Gastrocnemius medialis (tissue), 4 donors: ENCODE measurements around the gene TADA3.

Source experiments
- POLR2A ChIP-seq, 2 donors: fragments of 450-650 bp; IDR thresholded peaks; one replicate each; pipeline ENCODE4 v1.6.1; 2017; ENCODE audit warnings: antibody characterized with exemption in 2 of 2, mild to moderate bottlenecking in 2 of 2, moderate library complexity in 2 of 2
- TF ChIP-seq, protein P1 (sequence below), 5 experiments: fragments of 450-650 bp in 3 of 5; fragments of 200-600 bp in 2 of 5; sonication (generic) in 2 of 5; IDR thresholded peaks in 4 of 5; conservative IDR thresholded peaks in 1 of 5; 1 replicate in 4 of 5; 2 replicates in 1 of 5; pipeline ENCODE4 v1.5.1; 2016 to 2019; ENCODE audit warnings: antibody characterized with exemption in 5 of 5, mild to moderate bottlenecking in 3 of 5, moderate library complexity in 3 of 5

DNA sequence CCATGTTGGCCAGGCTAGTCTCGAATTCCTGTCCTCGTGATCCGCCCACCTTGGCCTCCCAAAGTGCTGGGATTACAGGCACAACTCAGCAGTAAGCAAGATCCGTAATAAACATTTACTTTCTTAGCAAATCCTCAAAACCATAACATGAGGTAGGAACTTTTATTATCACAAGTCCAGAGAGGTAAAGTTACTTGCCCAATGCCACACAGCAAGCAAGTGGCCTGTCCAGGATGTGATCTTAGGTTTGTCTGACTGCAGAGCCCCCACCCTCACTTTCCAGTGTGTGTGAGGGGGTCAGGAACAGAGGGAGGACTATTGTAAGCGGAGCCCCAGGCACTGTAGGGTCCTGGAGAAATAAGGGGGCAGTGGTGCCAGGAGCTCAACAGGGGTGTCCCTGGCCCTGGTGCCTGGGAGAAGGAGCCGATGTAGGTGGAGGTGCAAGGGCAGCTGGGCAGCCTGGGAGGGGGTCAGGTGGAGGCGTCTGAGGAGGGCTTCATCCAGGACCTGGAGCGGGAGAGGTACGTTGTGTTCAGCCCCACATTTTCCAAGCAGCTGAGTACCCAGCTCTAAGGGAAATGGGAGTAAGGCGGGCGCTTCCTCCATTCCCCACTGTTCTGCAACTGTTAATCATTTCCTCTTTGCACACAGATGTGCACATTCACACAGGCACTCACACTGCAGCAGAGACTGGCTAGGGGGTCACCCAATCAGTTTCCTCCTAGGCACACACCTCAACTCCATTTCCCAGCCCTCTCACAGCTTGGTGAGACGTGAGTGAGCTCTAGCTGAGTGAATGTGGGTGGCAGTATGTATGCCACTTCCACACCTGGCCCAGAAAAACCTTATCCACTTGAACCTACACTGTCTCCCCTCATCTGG, 45.7 kb upstream of the TADA3 start:
- TF ChIP-seq, protein P1, sequence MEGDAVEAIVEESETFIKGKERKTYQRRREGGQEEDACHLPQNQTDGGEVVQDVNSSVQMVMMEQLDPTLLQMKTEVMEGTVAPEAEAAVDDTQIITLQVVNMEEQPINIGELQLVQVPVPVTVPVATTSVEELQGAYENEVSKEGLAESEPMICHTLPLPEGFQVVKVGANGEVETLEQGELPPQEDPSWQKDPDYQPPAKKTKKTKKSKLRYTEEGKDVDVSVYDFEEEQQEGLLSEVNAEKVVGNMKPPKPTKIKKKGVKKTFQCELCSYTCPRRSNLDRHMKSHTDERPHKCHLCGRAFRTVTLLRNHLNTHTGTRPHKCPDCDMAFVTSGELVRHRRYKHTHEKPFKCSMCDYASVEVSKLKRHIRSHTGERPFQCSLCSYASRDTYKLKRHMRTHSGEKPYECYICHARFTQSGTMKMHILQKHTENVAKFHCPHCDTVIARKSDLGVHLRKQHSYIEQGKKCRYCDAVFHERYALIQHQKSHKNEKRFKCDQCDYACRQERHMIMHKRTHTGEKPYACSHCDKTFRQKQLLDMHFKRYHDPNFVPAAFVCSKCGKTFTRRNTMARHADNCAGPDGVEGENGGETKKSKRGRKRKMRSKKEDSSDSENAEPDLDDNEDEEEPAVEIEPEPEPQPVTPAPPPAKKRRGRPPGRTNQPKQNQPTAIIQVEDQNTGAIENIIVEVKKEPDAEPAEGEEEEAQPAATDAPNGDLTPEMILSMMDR (IDR thresholded peaks at IDR 0.05 in 4 of 5, conservative IDR thresholded peaks at IDR 0.05 in 1 of 5), result no peak
- TF ChIP-seq POLR2A (IDR thresholded peaks at IDR 0.05), result no peak
